ENCODE measurements around the gene DNAJC5.
"Not testable (repeated sequence)": the region's sequence is repeated elsewhere in the genome, so short reads cannot be mapped to it uniquely, and the experiment has no call there.

Gene DNAJC5

GRCh38 chr20:63970714-63971431 lies 75.9 kb downstream of the DNAJC5 start:
- no peak for DNase-seq

DNA sequence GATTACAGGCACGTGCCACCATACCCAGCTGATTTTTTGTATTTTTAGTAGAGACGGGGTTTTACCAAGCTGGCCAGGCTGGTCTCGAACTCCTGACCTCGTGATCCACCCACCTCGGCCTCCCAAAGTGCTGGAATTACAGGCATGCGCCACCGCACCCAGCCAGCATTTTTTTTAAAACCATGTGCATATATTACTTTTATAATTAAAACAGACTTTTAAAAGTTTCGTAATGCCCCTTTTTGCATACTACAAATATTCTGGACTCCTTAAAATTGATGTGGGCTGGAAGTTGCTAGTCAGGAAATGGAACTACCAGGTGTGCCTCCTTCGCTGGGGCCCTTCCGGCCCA lies 77.0 kb downstream of the DNAJC5 start:
- not testable (repeated sequence) for DNase-seq

- DNase-seq, result no peak
Measured at GRCh38 chr20:63972312-63973159, 77.6 kb downstream of the DNAJC5 start.

DNA sequence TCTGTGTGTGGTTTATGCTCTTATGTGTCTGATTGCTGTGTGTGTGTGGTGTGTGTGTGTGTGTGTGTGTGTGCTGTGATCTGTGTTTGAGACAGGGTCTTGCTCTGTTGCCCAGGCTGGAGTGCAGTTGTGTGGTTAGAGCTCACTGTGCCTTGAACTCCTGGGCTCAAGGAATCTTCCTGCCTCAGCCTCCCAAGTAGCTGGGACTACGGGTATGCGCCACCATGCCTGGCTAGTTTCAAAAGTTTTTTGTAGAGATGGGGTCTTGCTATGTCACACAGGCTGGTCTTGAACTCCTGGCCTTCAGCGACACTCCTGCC lies 78.2 kb downstream of the DNAJC5 start:
- DNase-seq, result no peak

DNA sequence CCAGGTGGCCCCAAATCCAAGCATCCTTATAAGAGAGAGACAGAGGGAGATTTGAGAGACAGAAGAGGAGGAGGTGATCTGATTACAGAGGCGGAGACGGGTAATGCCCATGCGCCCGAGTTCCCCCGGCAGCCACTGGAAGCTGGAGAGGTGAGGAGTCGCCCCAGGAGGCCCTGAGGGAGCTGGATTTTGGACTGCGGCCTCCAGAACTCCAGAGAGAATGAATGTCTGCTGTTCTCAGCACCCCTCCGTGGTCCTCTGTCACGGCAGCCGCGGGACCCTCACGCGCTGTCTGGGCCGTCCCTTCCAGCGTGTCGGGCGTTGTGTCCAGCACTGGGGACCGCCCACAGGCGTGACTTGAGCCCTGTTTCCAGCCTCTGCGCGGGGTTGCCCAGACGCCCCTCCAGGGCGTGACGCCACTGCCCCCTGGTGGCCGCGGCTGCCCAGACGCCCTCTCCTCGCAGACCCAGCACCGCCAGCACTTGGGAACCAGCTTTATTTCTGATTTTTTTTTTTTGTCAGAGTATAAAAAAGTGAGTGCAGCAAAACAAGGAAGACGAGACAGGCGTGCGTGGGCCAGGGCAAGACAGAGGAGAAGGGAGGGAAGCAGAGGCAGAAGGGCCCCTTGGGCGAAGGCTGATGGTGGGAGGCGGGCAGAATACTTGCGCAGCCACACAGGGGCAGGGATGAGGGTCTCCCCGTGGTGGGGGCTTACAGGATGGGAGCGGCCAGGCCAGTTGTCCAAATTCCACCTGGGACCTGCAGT lies 78.9 kb downstream of the DNAJC5 start:
- peak; percentile 92 for DNase-seq

- DNase-seq, result no peak
Measured at GRCh38 chr20:63974402-63975200, 79.7 kb downstream of the DNAJC5 start.

DNA sequence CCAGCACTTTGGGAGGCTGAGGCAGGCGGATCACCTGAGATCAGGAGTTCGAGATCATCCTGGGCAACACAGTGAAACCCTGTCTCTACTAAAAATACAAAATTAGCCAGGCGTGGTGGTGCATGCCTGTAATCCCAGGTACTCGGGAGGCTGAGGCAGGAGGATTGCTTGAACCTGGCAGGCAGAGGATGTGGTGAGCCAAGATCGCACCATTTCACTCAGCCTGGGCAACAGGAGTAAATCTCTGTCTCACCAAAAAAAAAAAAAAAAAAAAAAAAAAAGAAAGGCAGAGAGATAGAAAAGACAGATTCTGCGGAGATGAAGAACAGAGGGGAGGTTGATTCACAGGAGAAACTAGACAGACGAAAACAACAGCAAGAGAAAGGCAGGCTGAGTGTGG lies 81.6 kb downstream of the DNAJC5 start:
- not testable (repeated sequence) for DNase-seq

- no peak for DNase-seq
Measured at GRCh38 chr20:63976980-63977738, 82.2 kb downstream of the DNAJC5 start.

DNA sequence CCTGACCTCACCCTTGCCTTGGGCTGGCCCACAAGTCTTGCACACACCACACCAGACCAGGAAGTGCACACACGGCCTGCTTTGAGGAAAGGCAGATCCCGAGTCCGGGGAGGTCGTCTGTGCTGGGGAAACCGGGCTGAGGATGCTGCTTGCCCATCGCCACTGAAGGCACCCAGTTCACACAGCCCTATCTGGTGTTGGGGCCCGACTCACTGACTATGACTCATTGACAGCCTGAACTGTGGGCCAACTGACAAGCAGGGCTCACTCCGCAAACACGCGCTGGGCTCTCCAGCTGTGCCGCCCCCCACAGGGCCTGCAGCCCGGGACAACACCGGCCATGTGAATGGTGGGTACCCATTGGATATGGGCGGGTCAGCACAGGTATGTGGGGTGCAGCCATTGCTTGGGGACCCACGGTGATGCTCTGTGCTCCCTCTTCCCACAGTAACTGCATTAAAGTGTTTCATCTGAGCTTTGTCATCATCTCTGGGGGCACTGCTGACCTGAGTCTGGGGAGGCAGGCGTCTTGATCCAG lies 82.9 kb downstream of the DNAJC5 start:
- peak; percentile 85 for DNase-seq

DNA sequence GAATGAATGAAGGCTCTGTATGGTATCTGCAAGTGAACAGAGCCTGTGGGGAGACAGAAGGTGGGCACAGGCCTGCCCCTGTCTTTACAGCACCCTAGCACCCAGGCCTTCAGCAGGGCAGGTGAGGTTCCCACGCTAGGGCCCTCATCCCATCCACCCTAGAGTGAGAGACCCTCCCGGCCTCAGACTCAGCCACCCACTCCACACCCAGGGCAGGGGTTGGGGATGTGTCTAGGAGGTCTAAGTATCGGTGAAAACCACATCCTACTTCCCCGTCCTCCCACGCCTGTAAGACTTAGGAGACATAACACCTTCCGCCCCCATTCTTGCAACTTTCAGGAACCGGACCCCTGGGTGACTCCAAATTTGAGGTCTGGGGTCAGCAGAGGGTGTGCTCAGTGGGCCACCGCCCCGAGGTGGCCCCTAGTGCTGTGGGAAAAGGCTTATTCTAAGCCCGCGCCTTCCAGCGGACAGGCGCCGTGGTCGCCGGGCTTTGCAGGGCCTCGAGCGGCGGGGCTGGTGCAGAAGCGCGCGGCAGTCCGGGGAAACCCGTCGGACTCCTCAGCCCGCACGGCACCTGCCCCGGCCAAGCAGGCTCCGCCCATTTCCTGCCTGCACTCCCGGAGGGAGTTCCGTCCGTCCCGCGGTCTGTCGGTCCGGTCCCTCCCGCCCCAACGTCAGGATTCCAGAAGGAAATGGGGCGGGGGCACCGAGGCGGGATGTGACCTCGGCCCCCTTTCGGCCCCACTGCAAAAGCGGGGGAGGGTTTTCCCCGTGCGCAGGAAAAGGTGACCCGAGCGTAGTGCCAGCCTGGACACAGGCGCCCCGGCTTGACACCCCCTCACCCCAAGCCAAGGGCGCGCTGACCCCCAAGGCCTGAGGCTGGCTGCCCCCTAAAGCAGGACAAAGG lies 83.6 kb downstream of the DNAJC5 start:
- peak; percentile 69 for DNase-seq

- DNase-seq, result no peak
Measured at GRCh38 chr20:63979229-63979556, 84.3 kb downstream of the DNAJC5 start.

DNA sequence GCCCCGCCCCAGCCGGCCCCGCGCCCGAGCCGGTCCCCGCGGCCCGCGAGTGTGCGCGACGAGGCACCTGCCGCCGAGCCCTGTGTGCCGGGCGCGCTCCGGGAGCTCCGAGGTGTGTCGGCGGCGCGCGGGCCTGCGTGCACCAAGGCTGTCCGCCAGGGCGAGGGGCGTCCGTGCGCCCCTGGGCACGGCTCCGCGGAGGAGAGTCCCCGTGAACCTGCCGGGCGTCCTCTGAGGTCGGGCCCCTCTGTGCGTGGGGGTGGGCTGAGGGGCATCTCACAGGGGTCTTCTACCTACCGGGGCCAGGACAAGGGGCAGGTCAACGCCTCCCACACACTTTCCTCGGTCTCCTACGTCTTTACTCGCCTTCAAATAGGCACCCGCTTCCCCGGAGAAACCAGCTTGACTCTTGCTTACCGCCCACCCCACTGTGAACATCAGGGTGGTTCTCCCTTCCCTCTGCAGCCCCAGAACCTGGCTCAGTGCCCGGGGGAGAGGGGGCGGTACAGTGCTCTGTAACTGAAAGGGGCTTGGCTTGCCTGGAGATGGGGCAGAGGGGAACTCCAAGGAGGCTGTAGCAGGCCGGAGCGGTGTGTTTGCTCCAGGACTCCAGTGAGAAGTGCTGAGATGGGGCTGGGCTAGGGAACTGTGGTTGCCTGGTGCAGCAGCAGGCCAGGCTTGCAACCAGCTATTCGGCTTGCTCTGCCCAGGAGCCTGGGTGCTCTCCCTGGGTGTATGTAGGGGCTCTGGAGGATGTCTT lies 84.8 kb downstream of the DNAJC5 start, which contains the start of gene SAMD10:
Gene SAMD10 (minus strand): TSS at position 86 of the 760 bp plus-strand sequence. CDS start 175 bp downstream, outside the sequence.
- DNase-seq, result peak; percentile 95

DNA sequence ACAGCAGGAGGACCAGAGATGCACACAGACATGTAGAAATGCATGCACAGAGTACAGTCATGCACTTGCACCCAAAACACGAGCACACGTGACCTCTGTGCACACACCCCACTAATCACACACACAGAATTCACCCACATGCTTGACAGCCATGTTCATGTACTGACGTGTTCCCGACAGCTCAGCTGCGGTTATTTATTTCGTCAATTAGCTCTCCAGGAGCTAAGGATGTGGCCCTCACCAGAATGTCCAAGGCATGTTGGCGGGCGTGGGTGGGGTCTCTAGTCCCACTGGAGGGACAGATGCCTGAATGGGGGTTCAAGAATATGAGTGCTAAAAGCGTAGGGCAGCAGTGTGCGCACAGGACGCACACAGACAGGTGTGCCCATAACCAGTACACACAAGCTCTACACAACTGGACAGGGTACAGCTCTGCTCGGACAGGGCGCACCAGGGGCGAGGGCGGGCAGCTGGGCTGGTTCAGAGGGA lies 85.4 kb downstream of the DNAJC5 start:
- DNase-seq, result no peak

DNA sequence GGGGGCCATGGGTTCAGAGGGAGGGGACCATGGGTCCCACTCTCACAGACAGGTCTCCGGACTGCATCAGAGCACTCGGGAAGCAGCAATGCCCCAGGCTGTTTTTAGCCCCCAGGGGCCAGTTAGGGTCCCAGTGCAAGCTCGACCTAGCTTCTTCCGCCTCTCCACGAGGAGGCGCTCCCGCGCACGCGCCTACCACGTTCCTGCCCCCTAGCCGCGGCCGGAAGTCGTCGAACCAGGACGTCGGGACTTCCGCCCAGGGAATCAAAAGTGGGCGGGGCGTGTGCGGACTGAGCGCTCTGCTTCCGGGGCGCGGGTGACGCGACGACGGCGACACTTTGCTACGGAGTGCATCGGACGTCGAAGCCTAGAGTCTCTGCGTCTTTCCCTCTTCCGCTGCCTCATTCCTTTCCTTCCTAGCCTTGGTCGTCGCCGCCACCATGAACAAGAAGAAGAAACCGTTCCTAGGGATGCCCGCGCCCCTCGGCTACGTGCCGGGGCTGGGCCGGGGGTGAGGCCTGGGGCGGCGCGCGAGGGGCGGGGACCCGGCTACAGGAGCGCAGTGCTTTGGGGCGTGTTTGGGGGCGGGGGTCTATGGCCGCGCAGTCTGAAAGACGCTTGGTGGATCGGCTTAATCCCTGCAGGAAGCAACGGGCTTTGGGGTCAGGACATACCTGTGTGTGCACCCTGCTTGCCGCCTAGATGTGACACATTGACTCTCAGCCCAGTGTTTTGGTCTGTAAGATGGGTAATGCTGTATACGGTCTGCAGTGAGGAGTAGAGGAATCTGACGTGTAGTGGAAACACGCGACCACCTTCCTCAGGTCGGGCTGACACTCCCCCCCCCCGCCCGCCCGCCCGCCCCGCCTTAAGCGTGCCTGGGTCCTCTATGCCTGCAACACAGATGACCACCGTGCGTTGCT lies 86.1 kb downstream of the DNAJC5 start, which contains the start of gene PRPF6:
Gene PRPF6 (plus strand): TSS at position 327 of the 923 bp plus-strand sequence. CDS start 114 bp downstream, at position 441.
- DNase-seq, result peak; percentile 99

GRCh38 chr20:63982937-63983336 lies 88.0 kb downstream of the DNAJC5 start:
- no peak for DNase-seq
